ENCODE data around the gene CAMK2N1.

DNA sequence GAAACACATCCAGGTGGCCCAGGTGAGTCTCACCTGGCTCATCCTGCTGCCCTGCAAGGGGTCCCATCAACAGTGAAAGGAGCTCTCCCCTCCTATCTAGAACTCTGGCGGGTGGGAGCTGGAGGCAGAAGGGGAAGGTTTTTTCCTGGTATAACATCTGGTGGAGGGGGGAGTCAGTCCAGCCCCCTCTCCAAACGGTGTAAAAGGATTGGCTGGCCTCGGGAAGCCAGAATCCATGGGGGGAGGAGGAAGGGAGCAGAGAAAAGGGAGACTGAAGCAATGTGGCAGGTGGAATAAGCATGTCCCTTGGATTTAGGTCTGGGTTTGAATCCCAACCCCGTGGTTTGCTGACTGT lies 1.2 kb upstream of the CAMK2N1 start:
- TF ChIP-seq, protein P1, sequence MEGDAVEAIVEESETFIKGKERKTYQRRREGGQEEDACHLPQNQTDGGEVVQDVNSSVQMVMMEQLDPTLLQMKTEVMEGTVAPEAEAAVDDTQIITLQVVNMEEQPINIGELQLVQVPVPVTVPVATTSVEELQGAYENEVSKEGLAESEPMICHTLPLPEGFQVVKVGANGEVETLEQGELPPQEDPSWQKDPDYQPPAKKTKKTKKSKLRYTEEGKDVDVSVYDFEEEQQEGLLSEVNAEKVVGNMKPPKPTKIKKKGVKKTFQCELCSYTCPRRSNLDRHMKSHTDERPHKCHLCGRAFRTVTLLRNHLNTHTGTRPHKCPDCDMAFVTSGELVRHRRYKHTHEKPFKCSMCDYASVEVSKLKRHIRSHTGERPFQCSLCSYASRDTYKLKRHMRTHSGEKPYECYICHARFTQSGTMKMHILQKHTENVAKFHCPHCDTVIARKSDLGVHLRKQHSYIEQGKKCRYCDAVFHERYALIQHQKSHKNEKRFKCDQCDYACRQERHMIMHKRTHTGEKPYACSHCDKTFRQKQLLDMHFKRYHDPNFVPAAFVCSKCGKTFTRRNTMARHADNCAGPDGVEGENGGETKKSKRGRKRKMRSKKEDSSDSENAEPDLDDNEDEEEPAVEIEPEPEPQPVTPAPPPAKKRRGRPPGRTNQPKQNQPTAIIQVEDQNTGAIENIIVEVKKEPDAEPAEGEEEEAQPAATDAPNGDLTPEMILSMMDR (IDR thresholded peaks at IDR 0.05; ENCODE audit: low read depth, low read length), result no peak
- no peak for TF ChIP-seq EZH2phosphoT487 (IDR thresholded peaks at IDR 0.05; ENCODE audit: low read depth)

Measured in OCI-LY3 (cell line).